ENCODE results near the gene PSMC5. TPM values are rescaled to one million over a fixed set of nuclear protein-coding genes. Genes with fewer than 3 reads are reported as not detected.
"Not testable (repeated sequence)": the region's sequence is repeated elsewhere in the genome, so short reads cannot be mapped to it uniquely, and the experiment has no call there.

Gene PSMC5
- total and polyA plus RNA-seq, 5 donors: 141 to 175 (median 147) TPM

DNA sequence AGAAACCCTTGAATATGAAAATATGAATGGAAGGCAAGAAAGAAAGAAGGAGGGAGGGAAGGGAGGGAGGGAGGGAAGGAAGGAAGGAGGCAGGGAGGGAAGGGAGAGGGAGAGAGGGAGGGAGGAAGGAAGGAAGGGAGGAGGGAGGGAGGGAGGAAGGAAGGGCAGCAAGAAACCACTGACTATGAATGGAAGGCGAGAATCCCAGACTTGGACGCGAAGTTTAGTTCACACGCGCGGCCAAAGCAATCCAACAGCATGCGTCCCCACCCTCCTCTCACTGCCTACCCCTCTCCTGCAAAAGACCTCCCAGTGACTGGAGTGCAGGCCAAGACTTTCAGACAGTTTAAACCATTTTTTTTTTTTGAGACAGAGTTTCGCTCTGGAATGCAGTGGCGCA, 23.2 kb downstream of the PSMC5 start:
- no peak for DNase-seq
- 59% methylated on average over 9 of the region's 9 CpGs for WGBS

DNA sequence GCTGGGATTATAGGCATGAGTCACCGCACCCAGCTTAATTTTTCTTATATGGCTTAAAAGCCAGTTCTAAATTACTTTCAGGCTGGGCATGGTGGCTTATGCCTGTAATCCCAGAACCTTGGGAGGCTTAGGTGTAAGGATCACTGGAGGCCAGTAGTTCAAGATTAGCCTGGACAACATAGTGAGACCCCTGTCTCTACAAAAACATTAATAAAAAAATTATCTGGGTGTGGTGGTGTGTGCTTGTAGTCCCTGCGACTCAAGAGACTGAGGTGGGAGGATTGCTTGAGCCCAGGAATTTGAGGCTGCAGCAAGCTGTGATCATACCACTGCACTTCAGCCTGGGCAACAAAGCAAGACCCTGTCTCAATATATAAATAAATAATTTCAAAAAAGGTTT, 26.0 kb downstream of the PSMC5 start:
- intact Hi-C loops (cut with DNase I): no loop called here
- Histone ChIP-seq H3K27me3 (ENCODE audit: control insufficient read depth, insufficient read depth) (no peaks in the 10 kb centered on the region), H3K9me3 (ENCODE audit: control insufficient read depth, low read length) (no peaks in the 10 kb centered on the region), H3K4me1 (ENCODE audit: control insufficient read depth, insufficient read depth, low read length) (no peaks in the 10 kb centered on the region), H3K27ac (ENCODE audit: low read length) (no peak overlapping the region), H3K4me3 (ENCODE audit: low read length) (no peak overlapping the region)
- no peak for ATAC-seq
- WGBS: 94% methylated on average over 2 of the region's 2 CpGs
- DNase-seq: no peak

More for the DNA sequence above, 23.2 kb downstream of the PSMC5 start:
- Histone ChIP-seq H3K27me3 (ENCODE audit: control insufficient read depth, insufficient read depth) (no peaks in the 10 kb centered on the region), H3K4me3 (ENCODE audit: low read length) (no peak overlapping the region), H3K9me3 (ENCODE audit: control insufficient read depth, low read length) (no peaks in the 10 kb centered on the region), H3K4me1 (ENCODE audit: control insufficient read depth, insufficient read depth, low read length) (no peaks in the 10 kb centered on the region), H3K27ac (ENCODE audit: low read length) (no peak overlapping the region)
- intact Hi-C loops (cut with DNase I): no loop called here
- ATAC-seq: no peak

DNA sequence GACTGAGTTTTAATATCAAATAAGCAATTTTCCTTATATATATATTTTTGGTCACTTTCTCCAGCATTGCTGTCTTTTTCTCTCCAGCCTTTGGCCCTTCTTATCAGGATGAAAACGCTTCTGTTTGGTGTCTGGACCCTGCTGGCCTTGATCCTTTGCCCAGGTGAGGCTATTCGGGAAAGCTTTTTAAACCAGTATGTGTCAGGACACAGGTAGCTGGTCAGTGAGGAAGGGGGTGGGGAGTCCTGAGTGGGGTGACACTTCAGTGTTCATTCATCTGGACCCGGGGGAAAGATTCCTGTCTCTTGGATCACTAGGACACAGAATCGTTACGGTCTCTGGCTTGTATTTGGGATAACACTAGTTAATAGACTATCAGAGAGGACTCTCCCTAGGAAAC, 27.5 kb downstream of the PSMC5 start:
- intact Hi-C loops (cut with DNase I): no loop called here
- no peak for DNase-seq
- H3K27me3 ChIP-seq (ENCODE audit: control insufficient read depth, insufficient read depth): no peaks in the 10 kb centered on the region
- 81% methylated on average over 5 of the region's 5 CpGs for WGBS
- no peak for ATAC-seq
- H3K4me3 ChIP-seq (ENCODE audit: low read length): no peak overlapping the region
- no peak overlapping the region for H3K27ac ChIP-seq (ENCODE audit: low read length)
- H3K9me3 ChIP-seq (ENCODE audit: control insufficient read depth, low read length): no peaks in the 10 kb centered on the region
- no peaks in the 10 kb centered on the region for H3K4me1 ChIP-seq (ENCODE audit: control insufficient read depth, insufficient read depth, low read length)

- ATAC-seq: no peak
- intact Hi-C loops (cut with DNase I): no loop called here
- no peak for DNase-seq
- H3K27me3 ChIP-seq (ENCODE audit: control insufficient read depth, insufficient read depth): no peaks in the 10 kb centered on the region
- H3K4me3 ChIP-seq (ENCODE audit: low read length): no peak overlapping the region
- no peaks in the 10 kb centered on the region for H3K4me1 ChIP-seq (ENCODE audit: control insufficient read depth, insufficient read depth, low read length)
- H3K27ac ChIP-seq (ENCODE audit: low read length): no peak overlapping the region
- H3K9me3 ChIP-seq (ENCODE audit: control insufficient read depth, low read length): no peaks in the 10 kb centered on the region
- WGBS: 90% methylated on average over 8 of the region's 8 CpGs
These were observed 28.0 kb downstream of the PSMC5 start for GRCh38 chr17:63855185-63855584.

- H3K27ac ChIP-seq (ENCODE audit: low read length); H3K4me3 ChIP-seq (ENCODE audit: low read length); H3K4me1 ChIP-seq (ENCODE audit: control insufficient read depth, insufficient read depth, low read length); H3K27me3 ChIP-seq (ENCODE audit: control insufficient read depth, insufficient read depth); intact Hi-C loops (cut with DNase I); DNase-seq; H3K9me3 ChIP-seq (ENCODE audit: control insufficient read depth, low read length); ATAC-seq: not testable (repeated sequence)
- WGBS: 95% methylated on average over 8 of the region's 8 CpGs
These were observed 29.2 kb downstream of the PSMC5 start for GRCh38 chr17:63856425-63856824.

GRCh38 chr17:63859257-63859656, 32.0 kb downstream of the PSMC5 start:
- no peak for ATAC-seq
- 79% methylated on average over 3 of the region's 3 CpGs for WGBS
- no peaks in the 10 kb centered on the region for H3K4me1 ChIP-seq (ENCODE audit: control insufficient read depth, insufficient read depth, low read length)
- no peak for DNase-seq
- no peak overlapping the region for H3K27ac ChIP-seq (ENCODE audit: low read length)
- H3K4me3 ChIP-seq (ENCODE audit: low read length): no peak overlapping the region
- H3K9me3 ChIP-seq (ENCODE audit: control insufficient read depth, low read length): no peaks in the 10 kb centered on the region
- intact Hi-C loops (cut with DNase I): no loop called here
- no peaks in the 10 kb centered on the region for H3K27me3 ChIP-seq (ENCODE audit: control insufficient read depth, insufficient read depth)

GRCh38 chr17:63866625-63867024, 39.4 kb downstream of the PSMC5 start:
- H3K27me3 ChIP-seq (ENCODE audit: control insufficient read depth, insufficient read depth); H3K4me3 ChIP-seq (ENCODE audit: low read length); H3K27ac ChIP-seq (ENCODE audit: low read length); H3K9me3 ChIP-seq (ENCODE audit: control insufficient read depth, low read length); H3K4me1 ChIP-seq (ENCODE audit: control insufficient read depth, insufficient read depth, low read length); intact Hi-C loops (cut with DNase I); DNase-seq: not testable (repeated sequence)
- 81% methylated on average over 7 of the region's 7 CpGs for WGBS
- ATAC-seq: peak; percentile 33 to 54

- ATAC-seq; H3K9me3 ChIP-seq (ENCODE audit: control insufficient read depth, low read length); H3K27me3 ChIP-seq (ENCODE audit: control insufficient read depth, insufficient read depth); H3K4me3 ChIP-seq (ENCODE audit: low read length); H3K4me1 ChIP-seq (ENCODE audit: control insufficient read depth, insufficient read depth, low read length); DNase-seq; H3K27ac ChIP-seq (ENCODE audit: low read length); intact Hi-C loops (cut with DNase I): not testable (repeated sequence)
- WGBS: 56% methylated on average over 9 of the region's 9 CpGs
These were observed 42.5 kb downstream of the PSMC5 start for GRCh38 chr17:63869491-63870291.

DNA sequence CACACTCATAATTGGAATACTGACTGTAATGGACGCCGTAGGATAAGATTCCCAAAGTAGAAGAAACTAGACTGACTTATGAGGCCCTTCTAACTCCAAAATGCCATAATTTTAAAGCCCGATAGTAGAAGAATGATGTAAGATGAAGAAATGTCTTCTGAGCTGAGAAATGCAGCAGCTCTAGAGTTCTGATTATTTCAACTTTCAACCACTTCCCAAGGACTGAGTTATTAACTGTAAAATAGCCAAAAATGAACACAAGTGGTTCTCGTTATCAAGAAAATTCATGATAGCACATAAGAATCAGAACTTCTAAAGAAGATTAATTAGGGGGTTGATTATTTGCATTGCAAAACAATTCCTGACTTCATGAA, 43.0 kb downstream of the PSMC5 start:
- H3K4me1 ChIP-seq (ENCODE audit: control insufficient read depth, insufficient read depth, low read length); ATAC-seq; H3K9me3 ChIP-seq (ENCODE audit: control insufficient read depth, low read length); intact Hi-C loops (cut with DNase I); DNase-seq; H3K27ac ChIP-seq (ENCODE audit: low read length); H3K4me3 ChIP-seq (ENCODE audit: low read length); H3K27me3 ChIP-seq (ENCODE audit: control insufficient read depth, insufficient read depth): not testable (repeated sequence)
- WGBS: 63% methylated on average over 4 of the region's 4 CpGs

DNA sequence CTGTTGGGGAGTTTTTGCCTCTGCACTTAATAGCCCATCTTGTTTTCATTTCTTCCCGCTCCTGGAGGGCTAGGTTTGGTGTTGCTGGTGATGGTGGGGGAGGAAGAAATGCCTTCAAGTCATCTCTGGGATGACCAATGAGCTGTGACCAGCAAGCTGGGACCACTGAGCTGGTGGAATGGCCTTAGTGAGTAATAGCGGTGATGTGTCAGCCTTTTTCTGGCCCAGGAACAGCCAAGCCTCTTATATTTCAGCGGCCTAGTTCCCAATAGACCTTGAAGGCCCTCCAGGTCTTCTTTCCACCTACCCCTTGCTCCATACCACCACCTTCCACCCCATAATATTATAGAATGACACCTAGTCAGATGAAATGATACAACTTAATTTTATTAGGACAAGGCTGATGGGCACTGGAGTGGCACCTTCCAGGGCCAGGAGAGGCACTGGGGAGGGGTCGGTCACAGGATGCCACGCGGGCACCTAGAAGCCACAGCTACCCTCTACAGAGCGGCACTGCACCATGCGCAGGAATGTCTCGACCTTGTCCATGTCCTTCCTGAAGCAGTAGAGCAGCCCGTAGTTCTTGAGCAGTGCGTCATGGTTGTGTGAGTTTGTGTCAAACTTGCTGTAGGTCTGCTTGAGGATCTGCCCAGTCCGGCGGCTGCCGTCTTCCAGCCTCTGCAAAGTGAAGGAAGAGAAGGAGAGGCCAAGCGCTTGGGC, 44.6 kb downstream of the PSMC5 start:
- H3K27me3 ChIP-seq (ENCODE audit: control insufficient read depth, insufficient read depth); ATAC-seq; H3K27ac ChIP-seq (ENCODE audit: low read length); DNase-seq; intact Hi-C loops (cut with DNase I); H3K9me3 ChIP-seq (ENCODE audit: control insufficient read depth, low read length); H3K4me3 ChIP-seq (ENCODE audit: low read length); H3K4me1 ChIP-seq (ENCODE audit: control insufficient read depth, insufficient read depth, low read length): not testable (repeated sequence)
- WGBS: 94% methylated on average over 13 of the region's 15 CpGs

DNA sequence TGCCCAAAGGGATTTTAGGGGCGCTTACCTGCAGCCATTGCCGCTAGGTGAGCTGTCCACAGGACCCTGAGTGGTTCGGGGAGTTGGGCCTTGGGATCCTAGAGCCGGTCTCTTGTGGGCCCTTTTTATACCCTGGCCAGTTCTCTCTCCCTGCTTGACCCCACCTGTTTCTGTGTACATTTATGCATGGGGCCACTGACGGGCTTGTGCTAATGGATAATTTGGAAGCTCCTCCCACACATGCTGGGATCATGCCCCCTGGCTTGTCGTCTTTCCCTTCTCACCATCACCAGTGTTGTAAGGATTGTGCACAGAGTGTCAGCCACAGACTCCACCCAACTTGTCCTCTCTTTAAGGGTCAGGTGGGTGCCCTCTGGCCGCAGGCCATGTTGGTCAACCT, 46.3 kb downstream of the PSMC5 start, which contains the start of gene CSH2:
TSS of gene CSH2 (minus strand) at position 101 of the 400 bp plus-strand sequence. CDS start at position 38, 63 bp downstream.
- H3K27ac ChIP-seq (ENCODE audit: low read length); H3K9me3 ChIP-seq (ENCODE audit: control insufficient read depth, low read length); H3K4me3 ChIP-seq (ENCODE audit: low read length); intact Hi-C loops (cut with DNase I); H3K4me1 ChIP-seq (ENCODE audit: control insufficient read depth, insufficient read depth, low read length); ATAC-seq; DNase-seq; H3K27me3 ChIP-seq (ENCODE audit: control insufficient read depth, insufficient read depth): not testable (repeated sequence)
- 86% methylated on average over 6 of the region's 7 CpGs for WGBS

All from right cardiac atrium (tissue), 5 donors.